Mononuclear cell (primary cell): ENCODE measurements around the gene LAMB1. TPM values are rescaled to one million over a fixed set of nuclear protein-coding genes. Genes with fewer than 3 reads are reported as not detected.
A peak's percentile ranks its signal among the peaks of the same experiment; 100 is the strongest.
"Not testable (repeated sequence)": the region's sequence is repeated elsewhere in the genome, so short reads cannot be mapped to it uniquely, and the experiment has no call there.

Source experiments
- H3K27me3 ChIP-seq: 2 replicates; pipeline ENCODE4 v1.6.0; 2011; ENCODE audit warnings: low read length, control low read depth; ENCODE audit not compliant: insufficient read depth
- H3K4me1 ChIP-seq: 2 replicates; pipeline ENCODE4 v1.5.1; 2011; ENCODE audit warnings: mild to moderate bottlenecking, low read length, control low read depth; ENCODE audit not compliant: insufficient read depth
- H3K4me3 ChIP-seq: 2 replicates; pipeline ENCODE4 v1.5.1; 2011; ENCODE audit warnings: mild to moderate bottlenecking, low read length, moderate library complexity
- H3K9me3 ChIP-seq: 2 replicates; pipeline ENCODE4 v1.5.1; 2011; ENCODE audit warnings: low read depth, mild to moderate bottlenecking, control low read depth, low read length
- total RNA-seq: library from RNA; depleted of rRNA; stranded (reverse); fragments of >200 nt; gene quantifications from one replicate; pipeline ENCODE4 v1.2.3, GENCODE V29; 2012

Gene LAMB1
- total RNA-seq, 1 donor = 0.10 TPM

- Histone ChIP-seq H3K4me3 (peak overlapping the region; percentile 66), H3K4me1 (peaks cover 27% of the 10 kb centered on the region)
Measured at GRCh38 chr7:107890493-107890961, 112.4 kb downstream of the LAMB1 start.

GRCh38 chr7:107889992-107890391 lies 113.0 kb downstream of the LAMB1 start:
- peaks cover 3% of the 10 kb centered on the region for H3K27me3 ChIP-seq
- peaks cover 27% of the 10 kb centered on the region for H3K4me1 ChIP-seq

More at GRCh38 chr7:107890493-107890961, 112.4 kb downstream of the LAMB1 start:
- Histone ChIP-seq H3K27me3 (peaks cover under 1% of the 10 kb centered on the region), H3K9me3 (no peaks in the 10 kb centered on the region)

GRCh38 chr7:107887827-107888226 lies 115.1 kb downstream of the LAMB1 start:
- H3K4me1 ChIP-seq = peaks cover 19% of the 10 kb centered on the region
- not testable (repeated sequence) for H3K4me3 ChIP-seq, H3K27me3 ChIP-seq, H3K9me3 ChIP-seq

More at GRCh38 chr7:107889992-107890391, 113.0 kb downstream of the LAMB1 start:
- H3K4me3 ChIP-seq = no peak overlapping the region
- H3K9me3 ChIP-seq = no peaks in the 10 kb centered on the region

- no peaks in the 10 kb centered on the region for H3K4me1 ChIP-seq
- H3K9me3 ChIP-seq = no peaks in the 10 kb centered on the region
- no peak overlapping the region for H3K4me3 ChIP-seq
- peaks cover 6% of the 10 kb centered on the region for H3K27me3 ChIP-seq
Measured at GRCh38 chr7:107884066-107884818, 118.7 kb downstream of the LAMB1 start.

- Histone ChIP-seq H3K9me3 (no peaks in the 10 kb centered on the region), H3K27me3 (peaks cover 6% of the 10 kb centered on the region), H3K4me3 (no peak overlapping the region), H3K4me1 (no peaks in the 10 kb centered on the region)
Measured at GRCh38 chr7:107882766-107883165, 120.2 kb downstream of the LAMB1 start.

GRCh38 chr7:107879400-107880035 lies 123.4 kb downstream of the LAMB1 start:
- Histone ChIP-seq H3K27me3 (peaks cover 3% of the 10 kb centered on the region), H3K4me1 (peaks cover 24% of the 10 kb centered on the region), H3K9me3 (no peaks in the 10 kb centered on the region), H3K4me3 (no peak overlapping the region)

GRCh38 chr7:107878636-107879035 lies 124.3 kb downstream of the LAMB1 start:
- no peaks in the 10 kb centered on the region for H3K9me3 ChIP-seq
- H3K4me1 ChIP-seq = peaks cover 24% of the 10 kb centered on the region
- peaks cover 3% of the 10 kb centered on the region for H3K27me3 ChIP-seq
- H3K4me3 ChIP-seq = no peak overlapping the region

- Histone ChIP-seq H3K4me3 (no peak overlapping the region), H3K4me1 (peaks cover 24% of the 10 kb centered on the region), H3K27me3 (peaks cover 3% of the 10 kb centered on the region), H3K9me3 (no peaks in the 10 kb centered on the region)
Measured at GRCh38 chr7:107877731-107878382, 125.1 kb downstream of the LAMB1 start.

GRCh38 chr7:107876916-107877315 lies 126.0 kb downstream of the LAMB1 start:
- H3K4me3 ChIP-seq = no peak overlapping the region
- H3K27me3 ChIP-seq = peaks cover 3% of the 10 kb centered on the region
- H3K9me3 ChIP-seq = no peaks in the 10 kb centered on the region
- peaks cover 24% of the 10 kb centered on the region for H3K4me1 ChIP-seq

- H3K4me1 ChIP-seq = peaks cover 24% of the 10 kb centered on the region
- no peaks in the 10 kb centered on the region for H3K27me3 ChIP-seq
- no peak overlapping the region for H3K4me3 ChIP-seq
- no peaks in the 10 kb centered on the region for H3K9me3 ChIP-seq
Measured at GRCh38 chr7:107874605-107875446, 128.1 kb downstream of the LAMB1 start.

GRCh38 chr7:107874111-107874510 lies 128.8 kb downstream of the LAMB1 start:
- Histone ChIP-seq H3K9me3 (no peaks in the 10 kb centered on the region), H3K27me3 (no peaks in the 10 kb centered on the region), H3K4me1 (peaks cover 24% of the 10 kb centered on the region), H3K4me3 (no peak overlapping the region)

Other genes starting within 250 kb of the LAMB1 start
- gene SLC26A3, start 199.9 kb downstream of the LAMB1 start, total RNA-seq = not detected
- 118 TPM for gene DLD, start 112.0 kb downstream of the LAMB1 start, total RNA-seq
- gene LAMB4, start 127.2 kb upstream of the LAMB1 start, total RNA-seq = 0.10 TPM